HEK293 (cell line): ENCODE results near the gene DNAAF9.

Source experiments
- CTCF ChIA-PET: fragments of 350-600 bp; formaldehyde crosslinking; extraction: SDS; loops from one replicate; lab custom pipeline; 2021; ENCODE audit warnings: antibody characterized with exemption; lab: Yijun Ruan, JAX
- POLR2A ChIA-PET: fragments of 300-600 bp; formaldehyde crosslinking; extraction: SDS; loops from one replicate; lab custom pipeline; 2020; ENCODE audit warnings: antibody characterized with exemption, inconsistent platforms; lab: Yijun Ruan, JAX
- H3K27ac ChIP-seq: fragments of 200-500 bp; sonication (Bioruptor generic); 2 replicates; pipeline ENCODE4 v1.5.1; 2014; ENCODE audit warnings: low read depth, low read length, control low read depth, inconsistent platforms; ENCODE audit errors: extremely low read depth
- H3K36me3 ChIP-seq, 2 experiments: fragments of 200-500 bp in 1 of 2; sonication (Bioruptor generic) in 1 of 2; 1 replicate in 1 of 2; 2 replicates in 1 of 2; pipeline ENCODE4 v1.5.1; 2014 to 2017; ENCODE audit warnings: inconsistent platforms in 2 of 2, low read length in 2 of 2; ENCODE audit not compliant: control insufficient read depth in 2 of 2, insufficient read depth in 1 of 2
- H3K4me1 ChIP-seq: fragments of 200-500 bp; sonication (Bioruptor generic); 2 replicates; pipeline ENCODE4 v1.5.1; 2014; ENCODE audit warnings: mild to moderate bottlenecking, low read length, inconsistent platforms; ENCODE audit not compliant: control insufficient read depth, insufficient read depth
- H3K4me3 ChIP-seq: 2 replicates; pipeline ENCODE4 v1.5.1; 2011; ENCODE audit warnings: low read depth, mild to moderate bottlenecking, control low read depth, low read length, moderate library complexity
- H3K9me3 ChIP-seq: fragments of 200-500 bp; sonication (Bioruptor generic); 2 replicates; pipeline ENCODE4 v1.5.1; 2014; ENCODE audit warnings: low read depth, low read length, inconsistent platforms; ENCODE audit not compliant: control insufficient read depth, insufficient read depth
- KLF8 ChIP-seq: fragments of 450-650 bp; formaldehyde crosslinking; IDR thresholded peaks from 2 replicates; pipeline ENCODE4 v1.5.1; 2016; ENCODE audit warnings: missing biosample characterization, missing genetic modification characterization
- MYNN ChIP-seq: fragments of 450-650 bp; formaldehyde crosslinking; IDR thresholded peaks from 2 replicates; pipeline ENCODE4 v1.5.1; 2016; ENCODE audit warnings: missing biosample characterization, missing genetic modification characterization, borderline replicate concordance
- PATZ1 ChIP-seq: fragments of 450-650 bp; formaldehyde crosslinking; IDR thresholded peaks from 2 replicates; pipeline ENCODE4 v1.5.1; 2016; ENCODE audit warnings: missing biosample characterization, missing genetic modification characterization
- PRDM6 ChIP-seq: fragments of 450-650 bp; formaldehyde crosslinking; IDR thresholded peaks from 2 replicates; pipeline ENCODE4 v1.5.1; 2017; ENCODE audit warnings: missing biosample characterization, missing genetic modification characterization
- RBAK ChIP-seq: fragments of 450-650 bp; formaldehyde crosslinking; IDR thresholded peaks from 2 replicates; pipeline ENCODE4 v1.5.1; 2016; ENCODE audit warnings: missing biosample characterization, missing genetic modification characterization
- ZBTB21 ChIP-seq: fragments of 450-650 bp; formaldehyde crosslinking; IDR thresholded peaks from 2 replicates; pipeline ENCODE4 v1.5.1; 2017; ENCODE audit warnings: missing biosample characterization, missing genetic modification characterization
- ZFP69B ChIP-seq: fragments of 450-650 bp; formaldehyde crosslinking; IDR thresholded peaks from 2 replicates; pipeline ENCODE4 v1.5.1; 2016; ENCODE audit warnings: missing biosample characterization, missing genetic modification characterization
- ZNF121 ChIP-seq: fragments of 450-650 bp; formaldehyde crosslinking; IDR thresholded peaks from 2 replicates; pipeline ENCODE4 v1.5.1; 2016; ENCODE audit warnings: missing biosample characterization, missing genetic modification characterization
- ZNF202 ChIP-seq: fragments of 450-650 bp; formaldehyde crosslinking; IDR thresholded peaks from 2 replicates; pipeline ENCODE4 v1.5.1; 2016; ENCODE audit warnings: missing biosample characterization, missing genetic modification characterization, borderline replicate concordance
- ZNF221 ChIP-seq: fragments of 450-650 bp; formaldehyde crosslinking; IDR thresholded peaks from 2 replicates; pipeline ENCODE4 v1.5.1; 2017; ENCODE audit warnings: missing biosample characterization, missing genetic modification characterization, borderline replicate concordance
- ZNF239 ChIP-seq: fragments of 450-650 bp; formaldehyde crosslinking; IDR thresholded peaks from 2 replicates; pipeline ENCODE4 v1.5.1; 2016; ENCODE audit warnings: missing biosample characterization, missing genetic modification characterization
- ZNF266 ChIP-seq: fragments of 450-650 bp; formaldehyde crosslinking; IDR thresholded peaks from 2 replicates; pipeline ENCODE4 v1.5.1; 2016; ENCODE audit warnings: missing biosample characterization, missing genetic modification characterization, low read depth
- ZNF473 ChIP-seq: fragments of 450-650 bp; formaldehyde crosslinking; IDR thresholded peaks from 2 replicates; pipeline ENCODE4 v1.5.1; 2017; ENCODE audit warnings: missing biosample characterization, missing genetic modification characterization
- ZNF529 ChIP-seq: fragments of 450-650 bp; formaldehyde crosslinking; IDR thresholded peaks from 2 replicates; pipeline ENCODE4 v1.5.1; 2017; ENCODE audit warnings: missing genetic modification characterization, missing biosample characterization; ENCODE audit not compliant: insufficient replicate concordance
- ZNF585B ChIP-seq: fragments of 450-650 bp; formaldehyde crosslinking; IDR thresholded peaks from 2 replicates; pipeline ENCODE4 v1.5.1; 2016; ENCODE audit warnings: missing biosample characterization, missing genetic modification characterization
- ZNF677 ChIP-seq: fragments of 450-650 bp; IDR thresholded peaks from 2 replicates; pipeline ENCODE4 v1.5.0; 2018; ENCODE audit warnings: missing biosample characterization, mild to moderate bottlenecking, missing genetic modification characterization, moderate library complexity
- ZNF768 ChIP-seq: fragments of 450-650 bp; formaldehyde crosslinking; IDR thresholded peaks from 2 replicates; pipeline ENCODE4 v1.5.1; 2018; ENCODE audit warnings: missing biosample characterization, mild to moderate bottlenecking, missing genetic modification characterization
- ZNF777 ChIP-seq: fragments of 450-650 bp; formaldehyde crosslinking; IDR thresholded peaks from 2 replicates; pipeline ENCODE4 v1.5.1; 2017; ENCODE audit warnings: missing biosample characterization, missing genetic modification characterization, borderline replicate concordance

Gene DNAAF9

DNA sequence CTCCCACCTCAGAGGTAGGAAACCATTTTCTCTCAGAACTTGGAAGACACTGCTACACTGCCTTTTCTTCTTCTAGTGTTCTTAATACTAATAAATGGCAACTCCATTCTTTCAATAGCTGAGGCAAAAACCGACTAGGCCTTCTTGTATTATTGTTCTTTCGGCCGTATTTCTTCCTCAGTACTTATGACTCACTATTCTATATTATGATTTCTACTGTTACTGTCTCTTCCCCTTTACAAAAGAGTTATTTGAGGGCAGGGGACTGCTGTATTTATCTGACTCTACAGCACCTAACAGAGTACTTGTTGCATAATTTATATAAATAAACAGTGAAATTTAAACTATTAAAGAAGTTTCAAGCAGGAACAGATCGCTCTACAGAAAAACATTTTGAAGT is 3.1 kb downstream of the DNAAF9 start:
- TF ChIP-seq ZBTB21 (tag by site-specific recombination) = no peak
- TF ChIP-seq ZNF221 (tag by site-specific recombination) = no peak
- TF ChIP-seq KLF8 = no peak
- Histone ChIP-seq H3K4me3 (no peak overlapping the region), H3K36me3 (no peaks in the 10 kb centered on the region), H3K4me1 (peaks cover 19% of the 10 kb centered on the region), H3K27ac (no peak overlapping the region), H3K9me3 (no peaks in the 10 kb centered on the region)
- POLR2A ChIA-PET = no interaction called here
- CTCF ChIA-PET = no interaction called here

GRCh38 chr20:3403741-3404140 is 3.7 kb downstream of the DNAAF9 start:
- POLR2A ChIA-PET = no interaction called here
- Histone ChIP-seq H3K9me3 (no peaks in the 10 kb centered on the region), H3K4me3 (no peak overlapping the region)
- TF ChIP-seq ZNF121 (tag by site-specific recombination) (peak; percentile 17; the same call in 1 of the 2 replicates), ZNF529 (tag by site-specific recombination) (no peak), MYNN (no peak), ZFP69B (no peak), ZNF677 (peak; percentile 79; the same call in 1 of the 2 replicates), ZNF202 (no peak), ZNF473 (tag by site-specific recombination) (no peak)
- TF ChIP-seq, all 188 proteins: peak for 2
- Histone ChIP-seq H3K4me1 (peaks cover 19% of the 10 kb centered on the region), H3K36me3 (no peaks in the 10 kb centered on the region), H3K27ac (no peak overlapping the region)
- CTCF ChIA-PET = no interaction called here

- H3K4me1 ChIP-seq = peaks cover 15% of the 10 kb centered on the region
- H3K9me3 ChIP-seq = no peaks in the 10 kb centered on the region
- no peaks in the 10 kb centered on the region for H3K36me3 ChIP-seq
- no peak for TF ChIP-seq ZNF777 (tag by site-specific recombination)
- TF ChIP-seq ZNF266 (tag by site-specific recombination) = 0 out of 2 replicates have a peak, but pooled peaks have one; percentile 12
- no peak for TF ChIP-seq PRDM6 (tag by site-specific recombination)
- peak; percentile 61 for TF ChIP-seq ZNF121 (tag by site-specific recombination)
- TF ChIP-seq PATZ1 (tag by site-specific recombination) = no peak
- TF ChIP-seq ZNF585B (tag by site-specific recombination) = no peak
- no peak for TF ChIP-seq ZNF239 (tag by site-specific recombination)
- no peak for TF ChIP-seq RBAK
- TF ChIP-seq ZNF768 (tag by site-specific recombination) = no peak
- ChIA-PET POLR2A (no interaction called here), CTCF (interaction anchor here (0.6 kb wide), 1 partner anchor 1997 kb away, joined by 3 read pairs; no protein-coding TSS in a partner anchor)
- H3K4me3 ChIP-seq = no peak overlapping the region
- H3K27ac ChIP-seq = no peak overlapping the region
Observed at GRCh38 chr20:3402453-3402852, 5.0 kb downstream of the DNAAF9 start.
